GM12875 (cell line): ENCODE results near the gene RANBP1.

ENCODE experiments used
- H3K4me3 ChIP-seq: one replicate; pipeline ENCODE4 v1.5.1; 2011; ENCODE audit warnings: low read depth, low read length, control low read depth
- TF ChIP-seq, protein P1 (sequence below): IDR thresholded peaks from 2 replicates; pipeline ENCODE4 v1.5.1; 2011; ENCODE audit warnings: low read depth, mild to moderate bottlenecking, control low read depth, inconsistent platforms, low read length, moderate library complexity, borderline replicate concordance; ENCODE audit not compliant: insufficient read depth

RANBP1 gene

DNA sequence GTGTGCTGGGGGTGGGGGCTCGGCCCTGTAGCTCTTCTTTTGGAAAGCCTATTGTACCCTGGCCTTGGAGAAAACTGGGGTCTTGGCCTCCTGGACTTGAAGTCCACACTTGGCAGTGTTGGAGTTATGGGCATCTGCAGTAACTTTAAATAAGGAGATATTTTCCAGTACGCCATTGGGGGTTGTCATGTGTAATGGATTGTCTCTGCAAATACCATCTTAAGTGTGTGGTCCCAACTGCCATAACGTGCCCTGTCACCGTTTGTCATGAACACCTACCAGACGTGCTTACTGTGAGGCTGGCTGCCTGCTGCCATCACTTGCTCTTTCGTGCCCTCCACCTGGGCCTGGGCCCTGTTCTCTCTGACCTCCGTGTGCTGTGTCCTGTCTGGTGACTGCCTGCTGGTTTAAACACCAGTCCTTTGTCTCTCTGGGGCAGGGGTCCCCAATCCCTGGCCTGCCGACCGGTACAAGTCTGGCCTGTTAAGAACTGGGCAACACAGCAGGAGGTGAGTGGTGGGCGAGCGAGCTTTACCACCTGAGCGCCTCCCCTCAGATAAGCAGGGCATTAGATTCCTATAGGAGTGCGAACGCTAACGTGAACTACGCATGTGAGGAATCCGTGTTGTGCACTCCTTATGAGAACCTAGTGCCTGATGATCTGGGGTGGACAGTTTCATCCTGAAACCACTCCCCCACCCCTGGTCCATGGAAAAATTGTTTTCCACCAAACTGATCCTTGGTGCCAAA is 12.1 kb downstream of the RANBP1 start:
- TF ChIP-seq, protein P1, sequence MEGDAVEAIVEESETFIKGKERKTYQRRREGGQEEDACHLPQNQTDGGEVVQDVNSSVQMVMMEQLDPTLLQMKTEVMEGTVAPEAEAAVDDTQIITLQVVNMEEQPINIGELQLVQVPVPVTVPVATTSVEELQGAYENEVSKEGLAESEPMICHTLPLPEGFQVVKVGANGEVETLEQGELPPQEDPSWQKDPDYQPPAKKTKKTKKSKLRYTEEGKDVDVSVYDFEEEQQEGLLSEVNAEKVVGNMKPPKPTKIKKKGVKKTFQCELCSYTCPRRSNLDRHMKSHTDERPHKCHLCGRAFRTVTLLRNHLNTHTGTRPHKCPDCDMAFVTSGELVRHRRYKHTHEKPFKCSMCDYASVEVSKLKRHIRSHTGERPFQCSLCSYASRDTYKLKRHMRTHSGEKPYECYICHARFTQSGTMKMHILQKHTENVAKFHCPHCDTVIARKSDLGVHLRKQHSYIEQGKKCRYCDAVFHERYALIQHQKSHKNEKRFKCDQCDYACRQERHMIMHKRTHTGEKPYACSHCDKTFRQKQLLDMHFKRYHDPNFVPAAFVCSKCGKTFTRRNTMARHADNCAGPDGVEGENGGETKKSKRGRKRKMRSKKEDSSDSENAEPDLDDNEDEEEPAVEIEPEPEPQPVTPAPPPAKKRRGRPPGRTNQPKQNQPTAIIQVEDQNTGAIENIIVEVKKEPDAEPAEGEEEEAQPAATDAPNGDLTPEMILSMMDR = no peak
- no peak overlapping the region for H3K4me3 ChIP-seq

GRCh38 chr22:20128619-20128901 is 12.7 kb downstream of the RANBP1 start:
- TF ChIP-seq, protein P1 = no peak
- H3K4me3 ChIP-seq = no peak overlapping the region

- TF ChIP-seq, protein P1 = peak; percentile 55; the same call in 1 of the 2 replicates
Measured at GRCh38 chr22:20128902-20129746, 13.2 kb downstream of the RANBP1 start.

DNA sequence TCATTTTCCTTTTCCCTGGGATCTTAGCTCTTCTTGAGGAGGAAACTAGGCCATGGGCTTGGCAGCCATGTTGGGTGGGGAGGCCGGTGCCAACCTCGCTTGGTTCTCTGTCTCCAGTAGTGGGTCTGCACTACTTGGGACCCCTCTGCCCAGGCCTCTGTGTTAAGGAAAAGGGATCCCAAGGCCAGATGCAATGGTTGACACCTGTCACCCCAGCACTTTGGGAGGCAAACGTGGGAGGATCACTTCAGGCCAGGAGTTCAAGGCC is 13.8 kb downstream of the RANBP1 start:
- TF ChIP-seq, protein P1 = no peak
- no peak overlapping the region for H3K4me3 ChIP-seq

More at GRCh38 chr22:20128902-20129746, 13.2 kb downstream of the RANBP1 start:
- H3K4me3 ChIP-seq = no peak overlapping the region

GRCh38 chr22:20130319-20130718 is 14.4 kb downstream of the RANBP1 start:
- H3K4me3 ChIP-seq = no peak overlapping the region
- TF ChIP-seq, protein P1 = no peak

DNA sequence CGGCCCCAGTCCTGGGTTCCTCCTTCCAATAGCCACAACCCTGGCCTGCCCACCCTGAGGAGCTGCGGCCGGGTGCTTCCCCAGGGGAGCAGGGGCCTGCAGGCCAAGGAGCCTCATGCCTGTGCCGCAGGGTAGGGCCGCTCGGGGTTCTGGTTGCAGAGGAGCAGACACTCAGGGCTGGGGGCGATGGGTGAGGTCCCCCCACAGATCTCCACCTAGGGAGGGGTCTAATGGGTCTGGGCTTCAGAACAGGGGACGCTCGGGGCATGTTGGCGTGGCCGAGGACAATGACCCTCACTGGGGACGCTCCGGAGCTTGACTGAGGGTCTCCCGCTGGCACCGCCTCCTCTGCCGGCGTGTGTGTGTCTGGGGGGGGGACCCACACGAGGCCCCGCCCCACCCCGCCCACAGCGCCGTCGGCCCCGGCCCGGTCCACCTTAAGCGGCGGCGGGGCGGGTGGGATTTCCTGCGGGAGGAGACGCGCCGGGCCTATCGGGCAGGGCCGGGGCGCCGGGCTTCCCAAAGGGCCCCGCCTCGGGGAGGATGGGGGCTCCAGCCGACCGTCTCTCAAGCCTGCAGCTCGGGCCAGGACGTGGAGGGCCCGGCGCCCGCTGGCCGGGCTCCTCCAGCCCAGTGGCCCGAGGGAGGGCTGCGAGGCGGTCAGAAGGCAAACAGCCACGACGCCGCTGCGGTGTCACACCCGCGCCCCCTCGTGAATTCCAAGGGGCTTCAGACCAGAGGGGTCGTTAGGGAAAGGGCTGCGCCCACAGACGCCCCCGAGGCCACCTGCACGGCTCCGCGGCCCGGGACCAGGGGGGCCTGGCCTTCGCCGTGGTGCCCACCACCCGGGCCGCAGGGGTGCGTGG is 15.1 kb downstream of the RANBP1 start:
- TF ChIP-seq, protein P1 = no peak
- H3K4me3 ChIP-seq = peak overlapping the region; percentile 68
